ENCODE results near the gene SMAD1.
"Not testable (repeated sequence)": the region's sequence is repeated elsewhere in the genome, so short reads cannot be mapped to it uniquely, and the experiment has no call there.

The SMAD1 gene

GRCh38 chr4:145566086-145566708, 84.5 kb downstream of the SMAD1 start:
- Mint-ChIP-seq H3K36me3 (ENCODE audit: low read depth) (peaks cover 24% of the 10 kb centered on the region), H3K9me3 (peaks cover 56% of the 10 kb centered on the region), H3K27ac (no peak overlapping the region), H3K4me1 (no peaks in the 10 kb centered on the region), H3K27me3 (ENCODE audit: low read depth) (peaks cover 5% of the 10 kb centered on the region), H3K4me3 (no peak overlapping the region)
- no peak for TF ChIP-seq CTCF (IDR thresholded peaks at IDR 0.05; ENCODE audit: unreplicated experiment in 3 of 3)

GRCh38 chr4:145566768-145567167, 85.1 kb downstream of the SMAD1 start:
- H3K4me3 Mint-ChIP-seq, result no peak overlapping the region
- H3K27me3 Mint-ChIP-seq (ENCODE audit: low read depth), result peaks cover 5% of the 10 kb centered on the region
- peaks cover 20% of the 10 kb centered on the region for H3K36me3 Mint-ChIP-seq (ENCODE audit: low read depth)
- H3K9me3 Mint-ChIP-seq, result peaks cover 56% of the 10 kb centered on the region
- TF ChIP-seq CTCF (IDR thresholded peaks at IDR 0.05; ENCODE audit: unreplicated experiment in 3 of 3), result no peak
- no peak overlapping the region for H3K27ac Mint-ChIP-seq
- no peaks in the 10 kb centered on the region for H3K4me1 Mint-ChIP-seq

DNA sequence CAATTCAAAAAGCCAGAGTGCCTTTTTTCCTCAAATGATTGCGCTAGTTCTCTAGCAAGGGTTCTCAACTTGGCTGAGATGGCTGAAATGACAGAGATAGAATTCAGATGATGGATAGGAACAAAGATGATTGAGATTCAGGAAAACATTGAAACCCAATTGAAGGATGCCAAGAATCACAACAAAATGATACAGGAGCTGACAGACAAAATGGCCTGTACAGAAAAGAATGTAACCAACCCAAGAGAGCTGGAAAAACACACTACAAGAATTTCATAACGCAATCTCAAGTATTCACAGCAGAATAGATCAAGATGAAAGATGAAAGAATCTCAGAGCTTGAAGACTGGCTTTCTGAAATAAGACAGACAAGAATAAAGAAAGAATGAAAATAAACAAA, 85.9 kb downstream of the SMAD1 start:
- Mint-ChIP-seq H3K9me3 (peaks cover 60% of the 10 kb centered on the region), H3K4me1 (no peaks in the 10 kb centered on the region), H3K36me3 (ENCODE audit: low read depth) (peaks cover 17% of the 10 kb centered on the region), H3K27me3 (ENCODE audit: low read depth) (peaks cover 5% of the 10 kb centered on the region), H3K4me3 (no peak overlapping the region), H3K27ac (no peak overlapping the region)
- TF ChIP-seq CTCF (IDR thresholded peaks at IDR 0.05; ENCODE audit: unreplicated experiment in 3 of 3), result no peak

DNA sequence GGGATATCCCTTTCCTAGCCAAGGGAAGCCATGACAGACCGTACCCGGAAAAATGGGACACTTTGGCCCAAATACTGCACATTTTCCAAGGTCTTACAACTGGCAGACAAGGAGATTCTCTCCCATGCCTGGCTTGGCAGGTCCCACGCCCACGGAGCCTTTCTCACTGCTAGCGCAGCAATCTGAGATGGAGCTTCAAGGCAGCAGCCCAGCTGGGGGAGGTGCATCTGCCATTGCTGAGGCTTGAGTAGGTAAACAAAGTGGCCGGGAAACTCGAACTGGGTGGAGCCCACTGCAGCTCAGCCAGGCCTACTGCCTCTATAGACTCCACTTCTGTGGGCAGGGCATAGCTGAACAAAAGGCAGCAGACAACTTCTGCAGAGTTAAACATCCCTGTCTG, 92.9 kb downstream of the SMAD1 start:
- not testable (repeated sequence) for H3K27me3 Mint-ChIP-seq (ENCODE audit: low read depth); H3K4me3 Mint-ChIP-seq; H3K27ac Mint-ChIP-seq; H3K4me1 Mint-ChIP-seq; H3K36me3 Mint-ChIP-seq (ENCODE audit: low read depth)
- peaks cover 31% of the 10 kb centered on the region for H3K9me3 Mint-ChIP-seq

DNA sequence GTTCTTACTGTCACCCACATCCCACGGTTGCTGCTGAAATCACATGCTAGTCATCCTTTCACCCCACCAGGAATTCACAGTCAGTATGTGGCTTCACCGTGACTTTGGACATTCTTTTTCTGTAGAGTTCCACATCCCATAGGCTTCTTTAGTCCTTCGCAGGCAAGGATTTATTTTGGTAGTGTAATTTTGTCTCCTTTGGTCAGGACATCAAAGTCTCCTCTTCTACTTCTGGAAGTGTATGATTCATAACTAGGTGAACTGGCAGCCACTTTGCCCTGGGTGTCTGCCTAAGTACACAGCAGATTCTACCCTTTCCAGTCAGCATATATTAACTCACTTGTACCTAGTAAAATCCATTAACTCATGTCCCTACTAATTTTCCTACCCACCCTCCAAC, 99.3 kb downstream of the SMAD1 start:
- Mint-ChIP-seq H3K36me3 (ENCODE audit: low read depth) (no peaks in the 10 kb centered on the region), H3K4me1 (no peaks in the 10 kb centered on the region), H3K9me3 (peaks cover 15% of the 10 kb centered on the region), H3K4me3 (no peak overlapping the region), H3K27me3 (ENCODE audit: low read depth) (peaks cover 10% of the 10 kb centered on the region), H3K27ac (no peak overlapping the region)
- no peak for TF ChIP-seq CTCF (IDR thresholded peaks at IDR 0.05; ENCODE audit: unreplicated experiment in 3 of 3)

GRCh38 chr4:145583191-145584055, 101.8 kb downstream of the SMAD1 start:
- no peak overlapping the region for H3K27ac Mint-ChIP-seq
- peaks cover 7% of the 10 kb centered on the region for H3K27me3 Mint-ChIP-seq (ENCODE audit: low read depth)
- H3K9me3 Mint-ChIP-seq, result peaks cover 11% of the 10 kb centered on the region
- no peaks in the 10 kb centered on the region for H3K36me3 Mint-ChIP-seq (ENCODE audit: low read depth)
- TF ChIP-seq CTCF (IDR thresholded peaks at IDR 0.05; ENCODE audit: unreplicated experiment in 3 of 3), result no peak
- H3K4me3 Mint-ChIP-seq, result no peak overlapping the region
- H3K4me1 Mint-ChIP-seq, result no peaks in the 10 kb centered on the region
